Activated CD4-positive, alpha-beta T cell treated with anti-CD3 and anti-CD28 coated beads for 36 hours (primary cell): ENCODE data around the gene SNX13. TPM values are rescaled to one million over a fixed set of nuclear protein-coding genes. Genes with fewer than 3 reads are reported as not detected.

Experiments
- ATAC-seq: fragments of 200-7000 bp; cut with Tn5 transposase; one replicate; pipeline ENCODE4 v1.10.0; 2021; ENCODE audit warnings: mild to moderate bottlenecking, moderate library complexity
- CTCF ChIA-PET: fragments of 350-600 bp; sonication (Branson Sonifier 250); formaldehyde crosslinking; loops from one replicate; lab custom pipeline; 2021; ENCODE audit warnings: antibody characterized with exemption; lab: Charles Lee
- POLR2A ChIA-PET: fragments of 350-600 bp; sonication (Branson Sonifier 250); formaldehyde crosslinking; loops from one replicate; lab custom pipeline; 2021; ENCODE audit warnings: antibody characterized with exemption, inconsistent platforms; lab: Charles Lee
- DNase-seq: peaks from one replicate; pipeline ENCODE4 v3.0.0-alpha.2; 2020
- H3K27ac Mint-ChIP-seq: one replicate; pipeline ENCODE4 v1.8.0; 2021; ENCODE audit warnings: mixed read lengths
- H3K27me3 Mint-ChIP-seq: one replicate; pipeline ENCODE4 v1.8.0; 2021; ENCODE audit warnings: mixed read lengths
- H3K36me3 Mint-ChIP-seq: one replicate; pipeline ENCODE4 v1.8.0; 2021; ENCODE audit warnings: low read depth, mixed read lengths
- H3K4me1 Mint-ChIP-seq: one replicate; pipeline ENCODE4 v1.8.0; 2021; ENCODE audit warnings: mixed read lengths
- H3K4me3 Mint-ChIP-seq: one replicate; pipeline ENCODE4 v1.8.0; 2021; ENCODE audit warnings: mild to moderate bottlenecking, moderate library complexity, mixed read lengths
- H3K9me3 Mint-ChIP-seq: one replicate; pipeline ENCODE4 v1.8.0; 2021; ENCODE audit warnings: low read depth, mixed read lengths
- intact Hi-C, 2 experiments: fragments of 100-400 bp; cut with DNase I in 1 of 2; cut with micrococcal nuclease in 1 of 2; formaldehyde crosslinking; loops; one replicate each; pipeline versions ENCODE4 v1.14.2 to v1.15.1; 2022 to 2024; cut with DNase I, micrococcal nuclease
- total RNA-seq, 2 experiments: library from RNA; stranded (reverse); gene quantifications; one replicate each; pipeline ENCODE4 v1.2.3, GENCODE V29; 2021

SNX13 gene
- total RNA-seq, 2 experiments from 2014 or later, result 23.9 to 25.5 TPM

- intact Hi-C loops, result no loop called here
- Mint-ChIP-seq H3K27me3 (no peaks in the 10 kb centered on the region), H3K9me3 (peaks cover 3% of the 10 kb centered on the region), H3K4me3 (no peak overlapping the region), H3K4me1 (peaks cover 23% of the 10 kb centered on the region), H3K36me3 (peaks cover 50% of the 10 kb centered on the region), H3K27ac (no peak overlapping the region)
- CTCF ChIA-PET, result no interaction called here
- POLR2A ChIA-PET, result no interaction called here
- DNase-seq, result no peak
- no peak for ATAC-seq
Observed at GRCh38 chr7:17846935-17847334, 93.4 kb downstream of the SNX13 start.

GRCh38 chr7:17845197-17845547 is 95.1 kb downstream of the SNX13 start:
- peaks cover 23% of the 10 kb centered on the region for H3K4me1 Mint-ChIP-seq
- peaks cover 51% of the 10 kb centered on the region for H3K36me3 Mint-ChIP-seq
- no peak overlapping the region for H3K27ac Mint-ChIP-seq
- no peak for ATAC-seq
- no peak for DNase-seq
- no peak overlapping the region for H3K4me3 Mint-ChIP-seq
- H3K9me3 Mint-ChIP-seq, result peaks cover 3% of the 10 kb centered on the region
- intact Hi-C loops, result no loop called here
- ChIA-PET POLR2A (no interaction called here), CTCF (interaction anchor here (0.6 kb wide), 1 partner anchor 92 kb away, joined by 3 read pairs; no protein-coding TSS in a partner anchor)
- no peaks in the 10 kb centered on the region for H3K27me3 Mint-ChIP-seq

- H3K36me3 Mint-ChIP-seq, result peaks cover 52% of the 10 kb centered on the region
- peaks cover 23% of the 10 kb centered on the region for H3K4me1 Mint-ChIP-seq
- ChIA-PET CTCF (interaction anchor here (0.6 kb wide), 1 partner anchor 92 kb away, joined by 3 read pairs; no protein-coding TSS in a partner anchor), POLR2A (no interaction called here)
- no peak for ATAC-seq
- no peak overlapping the region for H3K27ac Mint-ChIP-seq
- intact Hi-C loops, result no loop called here
- no peaks in the 10 kb centered on the region for H3K27me3 Mint-ChIP-seq
- peaks cover 3% of the 10 kb centered on the region for H3K9me3 Mint-ChIP-seq
- H3K4me3 Mint-ChIP-seq, result no peak overlapping the region
- no peak for DNase-seq
Observed at GRCh38 chr7:17844514-17845196, 95.6 kb downstream of the SNX13 start.

- DNase-seq, result no peak
- Mint-ChIP-seq H3K36me3 (peaks cover 50% of the 10 kb centered on the region), H3K4me3 (no peak overlapping the region), H3K4me1 (peaks cover 23% of the 10 kb centered on the region), H3K27me3 (no peaks in the 10 kb centered on the region), H3K9me3 (peaks cover 3% of the 10 kb centered on the region), H3K27ac (no peak overlapping the region)
- intact Hi-C loops, result no loop called here
- POLR2A ChIA-PET, result no interaction called here
- CTCF ChIA-PET, result no interaction called here
- no peak for ATAC-seq
Observed at GRCh38 chr7:17844022-17844421, 96.3 kb downstream of the SNX13 start.

- no peak for ATAC-seq
- no peak for DNase-seq
- Mint-ChIP-seq H3K27me3 (no peaks in the 10 kb centered on the region), H3K4me3 (no peak overlapping the region), H3K36me3 (peaks cover 51% of the 10 kb centered on the region), H3K4me1 (peaks cover 23% of the 10 kb centered on the region), H3K9me3 (peaks cover 3% of the 10 kb centered on the region), H3K27ac (no peak overlapping the region)
- intact Hi-C loops, result no loop called here
- ChIA-PET POLR2A (no interaction called here), CTCF (no interaction called here)
Observed at GRCh38 chr7:17843041-17843440, 97.3 kb downstream of the SNX13 start.

GRCh38 chr7:17832820-17833355 is 107.4 kb downstream of the SNX13 start:
- Mint-ChIP-seq H3K27ac (no peak overlapping the region), H3K4me1 (no peaks in the 10 kb centered on the region)
- CTCF ChIA-PET, result no interaction called here

GRCh38 chr7:17832242-17832641 is 108.1 kb downstream of the SNX13 start:
- DNase-seq (no peak), ATAC-seq (no peak)
- H3K9me3 Mint-ChIP-seq, result no peaks in the 10 kb centered on the region
- no peak overlapping the region for H3K4me3 Mint-ChIP-seq
- peaks cover 6% of the 10 kb centered on the region for H3K36me3 Mint-ChIP-seq
- no peaks in the 10 kb centered on the region for H3K4me1 Mint-ChIP-seq
- POLR2A ChIA-PET, result no interaction called here
- CTCF ChIA-PET, result no interaction called here
- no peaks in the 10 kb centered on the region for H3K27me3 Mint-ChIP-seq
- no peak overlapping the region for H3K27ac Mint-ChIP-seq
- intact Hi-C loops, result no loop called here

More at GRCh38 chr7:17832820-17833355, 107.4 kb downstream of the SNX13 start:
- ATAC-seq (no peak), DNase-seq (no peak)
- H3K4me3 Mint-ChIP-seq, result no peak overlapping the region
- peaks cover 6% of the 10 kb centered on the region for H3K36me3 Mint-ChIP-seq
- H3K27me3 Mint-ChIP-seq, result no peaks in the 10 kb centered on the region
- intact Hi-C loops, result no loop called here
- H3K9me3 Mint-ChIP-seq, result no peaks in the 10 kb centered on the region
- POLR2A ChIA-PET, result no interaction called here

- POLR2A ChIA-PET, result no interaction called here
- H3K4me1 Mint-ChIP-seq, result no peaks in the 10 kb centered on the region
- H3K4me3 Mint-ChIP-seq, result no peak overlapping the region
- intact Hi-C loops, result no loop called here
- ATAC-seq (no peak), DNase-seq (no peak)
- CTCF ChIA-PET, result no interaction called here
- peaks cover 9% of the 10 kb centered on the region for H3K36me3 Mint-ChIP-seq
- H3K9me3 Mint-ChIP-seq, result no peaks in the 10 kb centered on the region
- H3K27ac Mint-ChIP-seq, result no peak overlapping the region
- no peaks in the 10 kb centered on the region for H3K27me3 Mint-ChIP-seq
Observed at GRCh38 chr7:17830206-17830605, 110.1 kb downstream of the SNX13 start.

- H3K27ac Mint-ChIP-seq, result no peak overlapping the region
- ChIA-PET POLR2A (no interaction called here), CTCF (no interaction called here)
- H3K27me3 Mint-ChIP-seq, result no peaks in the 10 kb centered on the region
- intact Hi-C loops, result no loop called here
- no peaks in the 10 kb centered on the region for H3K4me1 Mint-ChIP-seq
- peaks cover 13% of the 10 kb centered on the region for H3K36me3 Mint-ChIP-seq
- ATAC-seq (no peak), DNase-seq (no peak)
- H3K9me3 Mint-ChIP-seq, result no peaks in the 10 kb centered on the region
- no peak overlapping the region for H3K4me3 Mint-ChIP-seq
Observed at GRCh38 chr7:17829001-17829400, 111.3 kb downstream of the SNX13 start.

- Mint-ChIP-seq H3K4me1 (no peaks in the 10 kb centered on the region), H3K4me3 (no peak overlapping the region), H3K27ac (no peak overlapping the region), H3K36me3 (peaks cover 21% of the 10 kb centered on the region), H3K27me3 (no peaks in the 10 kb centered on the region), H3K9me3 (no peaks in the 10 kb centered on the region)
- intact Hi-C loops, result no loop called here
- DNase-seq (no peak), ATAC-seq (no peak)
- CTCF ChIA-PET, result interaction anchor here (1.2 kb wide), 1 partner anchor 130 kb away, joined by 3 read pairs; no protein-coding TSS in a partner anchor
- POLR2A ChIA-PET, result no interaction called here
Observed at GRCh38 chr7:17822547-17823173, 117.6 kb downstream of the SNX13 start.

- peaks cover 41% of the 10 kb centered on the region for H3K36me3 Mint-ChIP-seq
- H3K27me3 Mint-ChIP-seq, result no peaks in the 10 kb centered on the region
- ChIA-PET POLR2A (no interaction called here), CTCF (no interaction called here)
- no peak overlapping the region for H3K27ac Mint-ChIP-seq
- DNase-seq, result no peak
- H3K4me3 Mint-ChIP-seq, result no peak overlapping the region
- ATAC-seq, result no peak
- no peaks in the 10 kb centered on the region for H3K4me1 Mint-ChIP-seq
- H3K9me3 Mint-ChIP-seq, result peaks cover 9% of the 10 kb centered on the region
- intact Hi-C loops, result no loop called here
Observed at GRCh38 chr7:17816903-17817302, 123.4 kb downstream of the SNX13 start.

- ATAC-seq (no peak), DNase-seq (no peak)
- no peaks in the 10 kb centered on the region for H3K4me1 Mint-ChIP-seq
- H3K9me3 Mint-ChIP-seq, result peaks cover 13% of the 10 kb centered on the region
- H3K4me3 Mint-ChIP-seq, result no peak overlapping the region
- no peak overlapping the region for H3K27ac Mint-ChIP-seq
- H3K27me3 Mint-ChIP-seq, result no peaks in the 10 kb centered on the region
- POLR2A ChIA-PET, result no interaction called here
- H3K36me3 Mint-ChIP-seq, result peaks cover 47% of the 10 kb centered on the region
- intact Hi-C loops, result no loop called here
- CTCF ChIA-PET, result interaction anchor here (0.6 to 1.6 kb wide), 3 partner anchors 9 to 177 kb away, joined by 3 to 5 read pairs (median 4); no protein-coding TSS in a partner anchor
Observed at GRCh38 chr7:17815318-17815717, 125.0 kb downstream of the SNX13 start.
